ENCODE measurements around the gene PCDH9.

DNA sequence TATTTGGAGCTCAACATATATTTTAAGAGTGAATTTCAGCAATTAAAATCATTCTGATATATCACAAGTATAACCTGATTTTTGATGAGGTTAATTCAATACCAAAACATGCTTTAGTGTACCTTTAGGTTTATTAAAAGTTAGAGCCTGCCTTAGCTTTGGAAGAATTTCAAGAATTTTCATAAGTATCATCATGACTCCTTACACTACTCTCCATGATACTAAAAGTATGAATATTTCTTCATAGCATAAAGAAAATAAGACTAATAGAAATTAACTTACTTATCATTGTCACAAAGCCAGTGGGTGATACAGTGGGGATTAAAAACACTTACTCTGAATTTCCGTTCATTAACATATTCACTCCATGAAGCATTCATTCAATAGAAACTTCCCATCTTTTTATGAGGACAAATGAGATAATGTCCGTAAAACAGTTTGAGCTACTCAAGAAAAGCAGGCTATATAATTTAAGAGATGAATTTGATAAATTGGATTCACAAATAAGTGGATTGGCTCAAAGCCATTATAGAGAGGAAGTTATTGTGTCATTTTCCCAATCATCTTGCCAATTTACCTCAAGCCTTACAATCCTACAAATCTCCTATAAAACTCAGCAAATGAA lies 214.0 kb downstream of the PCDH9 start:
- TF ChIP-seq, protein P1, sequence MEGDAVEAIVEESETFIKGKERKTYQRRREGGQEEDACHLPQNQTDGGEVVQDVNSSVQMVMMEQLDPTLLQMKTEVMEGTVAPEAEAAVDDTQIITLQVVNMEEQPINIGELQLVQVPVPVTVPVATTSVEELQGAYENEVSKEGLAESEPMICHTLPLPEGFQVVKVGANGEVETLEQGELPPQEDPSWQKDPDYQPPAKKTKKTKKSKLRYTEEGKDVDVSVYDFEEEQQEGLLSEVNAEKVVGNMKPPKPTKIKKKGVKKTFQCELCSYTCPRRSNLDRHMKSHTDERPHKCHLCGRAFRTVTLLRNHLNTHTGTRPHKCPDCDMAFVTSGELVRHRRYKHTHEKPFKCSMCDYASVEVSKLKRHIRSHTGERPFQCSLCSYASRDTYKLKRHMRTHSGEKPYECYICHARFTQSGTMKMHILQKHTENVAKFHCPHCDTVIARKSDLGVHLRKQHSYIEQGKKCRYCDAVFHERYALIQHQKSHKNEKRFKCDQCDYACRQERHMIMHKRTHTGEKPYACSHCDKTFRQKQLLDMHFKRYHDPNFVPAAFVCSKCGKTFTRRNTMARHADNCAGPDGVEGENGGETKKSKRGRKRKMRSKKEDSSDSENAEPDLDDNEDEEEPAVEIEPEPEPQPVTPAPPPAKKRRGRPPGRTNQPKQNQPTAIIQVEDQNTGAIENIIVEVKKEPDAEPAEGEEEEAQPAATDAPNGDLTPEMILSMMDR (IDR thresholded peaks at IDR 0.05; ENCODE audit: low read length): no peak
- TF ChIP-seq EZH2 (IDR thresholded peaks at IDR 0.05; ENCODE audit: borderline replicate concordance, low read length): no peak

All from OCI-LY1 (cell line).